T follicular helper cell (primary cell): ENCODE measurements around the gene TSEN34.
A peak's percentile ranks its signal among the peaks of the same experiment; 100 is the strongest.
"Not testable (repeated sequence)": the region's sequence is repeated elsewhere in the genome, so short reads cannot be mapped to it uniquely, and the experiment has no call there.

Source experiments
- DNase-seq: peaks from one replicate; pipeline ENCODE4 v3.0.0-alpha.2; 2020; ENCODE audit warnings: low read depth

Gene TSEN34

GRCh38 chr19:54160854-54161253 lies 30.3 kb upstream of the TSEN34 start:
- no peak for DNase-seq

GRCh38 chr19:54162241-54162805 lies 28.8 kb upstream of the TSEN34 start:
- peak; percentile 73 for DNase-seq

- DNase-seq: no peak
Observed at GRCh38 chr19:54162884-54163283, 28.2 kb upstream of the TSEN34 start.

GRCh38 chr19:54164369-54165068 lies 26.6 kb upstream of the TSEN34 start:
- no peak for DNase-seq

- no peak for DNase-seq
Observed at GRCh38 chr19:54165222-54165621, 25.9 kb upstream of the TSEN34 start.

GRCh38 chr19:54168174-54168917 lies 22.8 kb upstream of the TSEN34 start:
- DNase-seq: peak; percentile 82

- DNase-seq: no peak
Observed at GRCh38 chr19:54169149-54169740, 21.9 kb upstream of the TSEN34 start.

GRCh38 chr19:54171736-54172431 lies 19.2 kb upstream of the TSEN34 start:
- not testable (repeated sequence) for DNase-seq

- DNase-seq: no peak
Observed at GRCh38 chr19:54172471-54173358, 18.4 kb upstream of the TSEN34 start, which contains the start of gene TMC4. TMC4 (minus strand) TSS chr19:54173160; CDS start chr19:54173117, 43 bp downstream.

- DNase-seq: no peak
Observed at GRCh38 chr19:54173359-54173699, 17.8 kb upstream of the TSEN34 start.

- no peak for DNase-seq
Observed at GRCh38 chr19:54173951-54174834, 16.9 kb upstream of the TSEN34 start.

- no peak for DNase-seq
Observed at GRCh38 chr19:54178581-54179261, 12.4 kb upstream of the TSEN34 start.

GRCh38 chr19:54179262-54179852 lies 11.8 kb upstream of the TSEN34 start:
- no peak for DNase-seq

GRCh38 chr19:54179921-54180461 lies 11.1 kb upstream of the TSEN34 start:
- no peak for DNase-seq

GRCh38 chr19:54180691-54181091 lies 10.4 kb upstream of the TSEN34 start:
- no peak for DNase-seq

GRCh38 chr19:54181894-54182293 lies 9.2 kb upstream of the TSEN34 start:
- not testable (repeated sequence) for DNase-seq

- DNase-seq: no peak
Observed at GRCh38 chr19:54183431-54183830, 7.7 kb upstream of the TSEN34 start.

GRCh38 chr19:54186351-54186750 lies 4.8 kb upstream of the TSEN34 start:
- DNase-seq: no peak

- no peak for DNase-seq
Observed at GRCh38 chr19:54186934-54187381, 4.2 kb upstream of the TSEN34 start.
